DOHH2 (cell line): ENCODE measurements around the gene IFI16.

Source experiments
- H3F3A ChIP-seq: fragments of 200-600 bp; sonication (generic), shearing (Covaris generic); 2 replicates; pipeline ENCODE4 v1.6.0; 2016; ENCODE audit warnings: antibody characterized with exemption, mild to moderate bottlenecking; ENCODE audit not compliant: control insufficient read depth, insufficient read depth
- H3K27ac ChIP-seq: fragments of 200-600 bp; sonication (generic); 2 replicates; pipeline ENCODE4 v1.5.1; 2014; ENCODE audit warnings: low read depth, mild to moderate bottlenecking, low read length, moderate library complexity
- H3K27me3 ChIP-seq: fragments of 200-600 bp; sonication (generic); 2 replicates; pipeline ENCODE4 v1.6.1; 2014; ENCODE audit warnings: mild to moderate bottlenecking, low read length, mixed read lengths; ENCODE audit not compliant: control insufficient read depth
- H3K36me3 ChIP-seq: fragments of 200-600 bp; sonication (generic); 2 replicates; pipeline ENCODE4 v1.6.1; 2014; ENCODE audit warnings: mild to moderate bottlenecking, low read length, moderate library complexity, mixed read lengths; ENCODE audit not compliant: control insufficient read depth
- H3K4me1 ChIP-seq: fragments of 200-600 bp; sonication (generic); 2 replicates; pipeline ENCODE4 v1.6.1; 2014; ENCODE audit warnings: mild to moderate bottlenecking, low read length, mixed read lengths; ENCODE audit not compliant: control insufficient read depth
- H3K4me2 ChIP-seq: fragments of 200-600 bp; sonication (generic); 2 replicates; pipeline ENCODE4 v1.6.0; 2014; ENCODE audit warnings: mild to moderate bottlenecking, low read length, moderate library complexity
- H3K4me3 ChIP-seq: fragments of 200-600 bp; sonication (generic); 2 replicates; pipeline ENCODE4 v1.5.1; 2014; ENCODE audit warnings: mild to moderate bottlenecking, low read length, mixed read lengths
- H3K79me2 ChIP-seq: fragments of 200-600 bp; sonication (generic); 2 replicates; pipeline ENCODE4 v1.6.1; 2014; ENCODE audit warnings: mild to moderate bottlenecking, low read length, mixed read lengths; ENCODE audit not compliant: control insufficient read depth
- H3K9me2 ChIP-seq: fragments of 200-600 bp; sonication (generic); replicated peaks from 2 replicates; pipeline ENCODE4 v1.6.1; 2014; ENCODE audit warnings: mild to moderate bottlenecking, low read length, mixed read lengths; ENCODE audit not compliant: control insufficient read depth
- H3K9me3 ChIP-seq: fragments of 200-600 bp; sonication (generic); 2 replicates; pipeline ENCODE4 v1.6.1; 2014; ENCODE audit warnings: antibody characterized with exemption, low read length, mixed read lengths; ENCODE audit not compliant: control insufficient read depth, insufficient read depth
- H4K20me1 ChIP-seq: fragments of 200-600 bp; sonication (generic); 2 replicates; pipeline ENCODE4 v1.6.0; 2014; ENCODE audit warnings: low read depth, mild to moderate bottlenecking, antibody characterized with exemption, low read length, moderate library complexity; ENCODE audit not compliant: control insufficient read depth, insufficient read depth
- EZH2phosphoT487 ChIP-seq: fragments of 200-600 bp; sonication (generic); IDR thresholded peaks from 2 replicates; pipeline ENCODE4 v1.6.1; 2017; ENCODE audit warnings: borderline replicate concordance, mild to moderate bottlenecking, antibody characterized with exemption, low read length, moderate library complexity, mixed read lengths
- TF ChIP-seq, protein P1 (sequence below): fragments of 200-600 bp; sonication (generic); IDR thresholded peaks from one replicate; pipeline ENCODE4 v1.5.1; 2014; ENCODE audit warnings: antibody characterized with exemption, mild to moderate bottlenecking, low read depth, low read length; ENCODE audit not compliant: poor library complexity, severe bottlenecking

IFI16 gene

DNA sequence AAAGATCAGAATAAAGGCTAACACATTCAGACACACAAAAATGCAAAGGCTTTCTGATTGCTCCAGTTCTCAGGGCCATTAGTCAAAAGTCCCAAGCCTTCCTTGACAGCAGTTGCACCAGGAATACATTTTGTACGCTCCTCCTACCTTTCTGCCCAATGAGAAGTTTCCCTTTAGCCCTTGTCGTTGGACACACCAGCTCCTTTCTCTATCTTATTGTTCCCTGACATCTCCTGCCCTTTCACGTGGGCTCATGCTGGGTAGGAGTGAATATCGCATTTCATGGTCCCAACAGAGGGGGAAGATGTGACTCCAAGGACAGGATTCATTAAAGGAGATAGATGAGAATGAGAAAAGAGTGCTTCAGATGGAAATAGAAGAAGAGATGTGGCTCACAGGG lies 33.5 kb upstream of the IFI16 start:
- Histone ChIP-seq H3F3A (no peaks in the 10 kb centered on the region), H3K4me1 (no peaks in the 10 kb centered on the region), H3K79me2 (no peaks in the 10 kb centered on the region), H3K4me3 (no peak overlapping the region), H3K4me2 (no peak overlapping the region), H3K9me3 (no peaks in the 10 kb centered on the region; the same call in 1 of the 2 replicates), H3K27ac (no peak overlapping the region), H3K36me3 (no peaks in the 10 kb centered on the region), H3K27me3 (peaks cover 12% of the 10 kb centered on the region), H3K9me2 (no peaks in the 10 kb centered on the region), H4K20me1 (no peaks in the 10 kb centered on the region)
- no peak for TF ChIP-seq EZH2phosphoT487
- TF ChIP-seq, protein P1, sequence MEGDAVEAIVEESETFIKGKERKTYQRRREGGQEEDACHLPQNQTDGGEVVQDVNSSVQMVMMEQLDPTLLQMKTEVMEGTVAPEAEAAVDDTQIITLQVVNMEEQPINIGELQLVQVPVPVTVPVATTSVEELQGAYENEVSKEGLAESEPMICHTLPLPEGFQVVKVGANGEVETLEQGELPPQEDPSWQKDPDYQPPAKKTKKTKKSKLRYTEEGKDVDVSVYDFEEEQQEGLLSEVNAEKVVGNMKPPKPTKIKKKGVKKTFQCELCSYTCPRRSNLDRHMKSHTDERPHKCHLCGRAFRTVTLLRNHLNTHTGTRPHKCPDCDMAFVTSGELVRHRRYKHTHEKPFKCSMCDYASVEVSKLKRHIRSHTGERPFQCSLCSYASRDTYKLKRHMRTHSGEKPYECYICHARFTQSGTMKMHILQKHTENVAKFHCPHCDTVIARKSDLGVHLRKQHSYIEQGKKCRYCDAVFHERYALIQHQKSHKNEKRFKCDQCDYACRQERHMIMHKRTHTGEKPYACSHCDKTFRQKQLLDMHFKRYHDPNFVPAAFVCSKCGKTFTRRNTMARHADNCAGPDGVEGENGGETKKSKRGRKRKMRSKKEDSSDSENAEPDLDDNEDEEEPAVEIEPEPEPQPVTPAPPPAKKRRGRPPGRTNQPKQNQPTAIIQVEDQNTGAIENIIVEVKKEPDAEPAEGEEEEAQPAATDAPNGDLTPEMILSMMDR, result no peak

DNA sequence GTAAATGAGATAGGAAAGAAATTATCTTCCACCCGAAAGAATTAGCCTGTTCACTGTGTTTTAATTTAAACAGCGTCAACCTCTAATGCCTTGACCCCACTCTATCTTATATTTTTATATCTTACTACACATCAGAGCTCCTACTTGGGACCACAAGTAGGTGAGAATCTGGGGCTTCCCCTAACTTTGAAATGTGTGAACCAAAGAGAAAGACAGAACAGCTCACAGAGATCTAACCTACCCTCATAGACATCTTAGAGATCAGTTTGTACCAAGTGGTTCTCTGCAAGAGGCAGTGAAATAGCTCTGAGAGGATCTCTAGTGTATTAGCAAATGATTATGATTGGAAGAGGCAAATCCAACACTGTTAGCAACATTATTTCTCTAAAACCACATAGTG lies 31.0 kb upstream of the IFI16 start:
- peaks cover 7% of the 10 kb centered on the region for H3K27me3 ChIP-seq
- H3K4me3 ChIP-seq, result no peak overlapping the region
- H3F3A ChIP-seq, result no peaks in the 10 kb centered on the region
- H3K79me2 ChIP-seq, result no peaks in the 10 kb centered on the region
- H3K9me3 ChIP-seq, result peaks cover 3% of the 10 kb centered on the region; the same call in 1 of the 2 replicates
- H3K4me1 ChIP-seq, result no peaks in the 10 kb centered on the region
- no peaks in the 10 kb centered on the region for H3K36me3 ChIP-seq
- no peak overlapping the region for H3K4me2 ChIP-seq
- no peaks in the 10 kb centered on the region for H4K20me1 ChIP-seq
- H3K27ac ChIP-seq, result no peak overlapping the region
- H3K9me2 ChIP-seq, result no peaks in the 10 kb centered on the region
- TF ChIP-seq, protein P1, result no peak
- TF ChIP-seq EZH2phosphoT487, result no peak

DNA sequence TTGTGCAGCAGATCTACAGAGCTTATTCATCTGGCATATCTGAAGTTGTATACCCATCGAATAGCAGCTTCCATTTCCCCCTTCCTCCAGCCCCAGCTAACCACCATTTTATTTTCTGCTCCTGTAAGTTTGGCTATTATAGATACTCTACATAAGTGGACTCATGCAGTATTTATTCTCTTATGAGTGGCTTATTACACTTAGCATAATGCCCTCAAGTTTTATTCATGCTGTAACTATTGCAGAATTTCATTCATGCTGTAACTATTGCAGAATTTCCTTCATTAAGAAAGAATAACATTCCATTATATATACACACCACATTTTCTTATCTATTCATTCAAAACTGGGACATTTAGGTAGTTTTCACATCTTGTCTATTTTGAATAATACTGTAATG lies 30.5 kb upstream of the IFI16 start:
- H3K9me2 ChIP-seq, result no peaks in the 10 kb centered on the region
- no peaks in the 10 kb centered on the region for H3K79me2 ChIP-seq
- no peak for TF ChIP-seq EZH2phosphoT487
- TF ChIP-seq, protein P1, result no peak
- no peak overlapping the region for H3K4me2 ChIP-seq
- H3K36me3 ChIP-seq, result no peaks in the 10 kb centered on the region
- H4K20me1 ChIP-seq, result no peaks in the 10 kb centered on the region
- peaks cover 7% of the 10 kb centered on the region for H3K27me3 ChIP-seq
- H3K4me3 ChIP-seq, result no peak overlapping the region
- H3K27ac ChIP-seq, result no peak overlapping the region
- peaks cover 3% of the 10 kb centered on the region; the same call in 1 of the 2 replicates for H3K9me3 ChIP-seq
- H3K4me1 ChIP-seq, result no peaks in the 10 kb centered on the region
- no peaks in the 10 kb centered on the region for H3F3A ChIP-seq

DNA sequence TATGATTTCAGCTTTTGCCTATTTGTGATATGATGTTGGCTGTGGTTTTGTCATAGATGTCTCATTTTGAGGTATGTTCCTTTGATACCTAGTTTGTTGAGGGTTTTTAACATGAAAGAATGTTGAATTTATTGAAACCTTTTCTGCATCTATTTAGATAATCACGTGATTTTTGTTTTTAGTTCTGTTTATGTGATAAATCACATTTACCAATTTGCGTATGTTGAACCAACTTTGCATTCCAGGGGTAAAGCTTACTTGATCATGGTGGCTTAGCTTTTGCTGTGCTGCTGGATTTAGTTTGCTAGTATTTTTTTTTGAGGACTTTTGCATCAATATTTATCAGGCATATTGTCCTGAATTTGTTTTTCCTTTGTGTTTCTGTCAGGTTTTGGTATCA lies 26.5 kb upstream of the IFI16 start:
- H3K27me3 ChIP-seq, result no peaks in the 10 kb centered on the region
- no peaks in the 10 kb centered on the region for H3F3A ChIP-seq
- no peak for TF ChIP-seq EZH2phosphoT487
- TF ChIP-seq, protein P1, result no peak
- H3K36me3 ChIP-seq, result no peaks in the 10 kb centered on the region
- H3K4me1 ChIP-seq, result no peaks in the 10 kb centered on the region
- no peaks in the 10 kb centered on the region for H4K20me1 ChIP-seq
- no peaks in the 10 kb centered on the region for H3K79me2 ChIP-seq
- H3K9me2 ChIP-seq, result no peaks in the 10 kb centered on the region
- H3K27ac ChIP-seq, result no peak overlapping the region
- no peak overlapping the region for H3K4me2 ChIP-seq
- H3K4me3 ChIP-seq, result no peak overlapping the region
- H3K9me3 ChIP-seq, result peaks cover 3% of the 10 kb centered on the region; the same call in 1 of the 2 replicates
